NCI-H2107 (cell line): ENCODE results near the gene EHD3.

ENCODE experiments used
- DNase-seq: peaks from one replicate; lab custom pipeline; 2025; lab: John Stamatoyannopoulos, UW

The EHD3 gene

DNA sequence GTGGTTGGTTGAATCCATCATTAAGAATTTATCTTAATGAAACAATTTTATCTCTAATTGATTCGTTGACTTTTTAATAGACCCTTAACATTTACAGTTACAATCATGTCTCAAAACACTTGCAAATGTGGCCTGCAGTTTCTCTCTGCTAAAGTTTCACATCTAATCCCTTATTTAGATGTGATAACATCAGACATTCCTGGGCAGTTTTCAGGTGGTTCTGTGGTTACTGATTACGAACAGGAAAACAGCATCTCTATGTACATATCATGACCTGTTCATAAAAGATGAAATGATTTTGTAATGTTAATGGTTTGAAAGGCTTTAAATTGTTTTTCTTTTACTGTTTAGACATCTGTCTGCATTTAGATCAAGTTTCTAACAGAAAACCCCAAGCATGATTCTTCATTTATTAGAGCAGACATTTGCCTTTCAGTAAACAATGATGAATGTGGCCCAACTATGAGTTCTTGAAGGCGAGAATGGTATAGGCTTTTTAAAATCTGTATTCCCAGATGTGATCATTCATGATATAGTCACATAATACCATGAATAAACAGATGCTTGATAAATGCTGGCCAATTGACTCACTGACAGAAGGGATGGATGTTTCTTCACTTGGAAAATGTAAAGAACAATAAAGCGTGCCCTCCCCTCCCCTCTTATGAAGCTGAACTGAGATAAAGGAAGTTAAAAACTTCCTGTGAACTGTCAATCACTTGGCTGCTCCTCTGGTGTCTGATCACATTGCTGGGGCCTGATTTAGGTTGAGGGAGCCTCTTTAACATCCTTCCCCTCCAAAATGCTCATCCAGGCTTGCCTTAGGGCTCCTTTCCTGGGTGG, 20.1 kb upstream of the EHD3 start:
- DNase-seq: no peak

- no peak for DNase-seq
Measured at GRCh38 chr2:31214444-31214915, 19.5 kb upstream of the EHD3 start.

DNA sequence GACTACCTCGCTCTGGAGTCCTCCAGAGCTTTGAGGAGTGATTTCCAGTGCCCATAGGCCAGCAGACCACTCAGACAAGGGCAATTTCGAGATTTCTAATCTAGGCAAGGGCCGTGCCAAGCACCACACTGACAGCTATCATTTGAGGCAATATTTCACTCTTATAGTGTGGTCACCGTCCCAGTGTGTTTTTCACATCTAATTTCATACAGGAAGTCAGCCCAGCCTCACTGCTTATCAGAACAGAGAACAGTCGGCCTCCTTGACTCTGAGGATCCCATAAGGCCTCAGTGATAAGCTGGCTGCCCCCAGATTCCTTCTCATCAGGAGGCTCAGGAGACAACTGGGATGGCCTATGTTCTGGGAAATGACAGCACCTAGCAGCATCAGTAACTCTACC, 17.2 kb upstream of the EHD3 start:
- no peak for DNase-seq

- no peak for DNase-seq
Measured at GRCh38 chr2:31217465-31218200, 16.3 kb upstream of the EHD3 start, which contains the start of gene CAPN14. CAPN14 (minus strand) TSS chr2:31217515; CDS start chr2:31205447, 12,068 bp downstream.

GRCh38 chr2:31219131-31219969, 14.6 kb upstream of the EHD3 start:
- no peak for DNase-seq

DNA sequence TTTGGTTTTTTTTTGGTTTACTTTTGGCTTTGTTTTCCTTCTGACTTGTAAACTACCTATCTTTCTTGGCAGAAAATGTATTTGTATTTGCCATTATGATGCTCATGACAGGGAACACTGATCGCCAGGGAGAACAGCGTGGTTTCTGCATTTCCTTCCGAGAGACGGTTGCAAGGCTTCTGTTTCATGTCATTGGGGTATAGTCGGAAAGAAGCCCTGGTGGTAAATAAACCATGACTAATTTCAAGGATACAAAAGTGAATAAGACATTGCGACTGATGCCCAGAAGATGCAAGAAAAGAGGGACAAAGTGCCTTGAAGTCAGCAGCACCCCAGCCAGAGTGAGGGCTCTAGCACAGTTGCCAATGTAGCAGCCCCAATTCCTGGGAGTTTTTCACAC, 12.4 kb upstream of the EHD3 start:
- DNase-seq: no peak

GRCh38 chr2:31222071-31222470, 11.9 kb upstream of the EHD3 start:
- no peak for DNase-seq

DNA sequence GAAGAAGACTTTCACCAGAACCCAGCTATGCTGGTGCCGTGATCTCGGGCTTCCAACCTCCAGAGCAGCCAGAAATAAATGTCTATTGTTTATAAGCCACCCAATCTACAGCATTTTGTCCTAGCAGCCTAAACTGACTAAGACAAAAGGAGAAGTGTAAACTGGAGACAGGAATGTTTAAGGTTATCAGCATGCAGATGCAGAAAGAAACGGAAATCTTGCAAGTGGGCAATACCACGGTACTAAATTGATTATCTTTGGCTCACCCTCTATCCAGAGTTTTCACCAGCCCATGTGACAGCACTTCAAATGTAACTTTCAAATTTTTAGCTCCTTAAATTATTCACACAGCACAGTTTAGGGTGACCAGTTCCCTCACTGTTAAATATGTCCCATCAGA, 10.9 kb upstream of the EHD3 start:
- DNase-seq: no peak

DNA sequence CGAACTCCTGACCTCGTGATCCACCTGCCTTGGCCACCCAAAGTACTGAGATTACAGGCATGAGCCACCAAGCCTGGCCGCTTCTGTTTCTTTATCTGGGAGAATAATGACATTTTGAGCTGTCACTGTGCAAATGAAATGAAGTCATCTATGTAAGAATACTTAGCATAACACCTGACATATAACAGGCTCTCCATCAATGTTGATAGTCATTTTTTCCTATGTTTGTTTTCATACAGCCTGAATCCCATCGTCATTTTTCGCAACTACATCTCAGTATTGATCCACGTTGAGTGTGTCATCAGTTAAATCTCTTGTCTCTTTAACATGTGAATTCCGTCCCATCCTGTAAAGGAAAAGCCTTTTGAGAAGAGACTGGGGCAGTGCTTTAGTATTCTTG, 10.2 kb upstream of the EHD3 start:
- no peak for DNase-seq

DNA sequence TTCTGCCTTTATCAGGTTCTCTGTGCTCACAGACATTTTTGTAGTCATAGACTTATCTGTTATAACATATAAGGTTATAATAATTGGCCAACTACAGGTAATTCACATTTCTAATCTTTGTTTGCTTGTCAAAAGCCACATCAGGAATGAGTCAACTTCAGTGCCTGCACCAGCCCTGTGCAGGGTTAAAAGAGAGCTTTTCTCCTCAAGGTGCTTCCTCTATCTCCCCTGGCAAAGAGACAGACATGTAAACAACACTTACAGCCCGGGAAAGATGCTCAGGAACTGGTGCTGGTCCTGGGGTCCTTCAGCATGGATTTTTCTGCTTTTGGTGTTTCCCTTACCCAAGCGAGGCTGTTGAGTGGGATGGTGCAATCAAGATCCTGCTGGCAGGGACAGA, 7.7 kb upstream of the EHD3 start:
- no peak for DNase-seq

DNA sequence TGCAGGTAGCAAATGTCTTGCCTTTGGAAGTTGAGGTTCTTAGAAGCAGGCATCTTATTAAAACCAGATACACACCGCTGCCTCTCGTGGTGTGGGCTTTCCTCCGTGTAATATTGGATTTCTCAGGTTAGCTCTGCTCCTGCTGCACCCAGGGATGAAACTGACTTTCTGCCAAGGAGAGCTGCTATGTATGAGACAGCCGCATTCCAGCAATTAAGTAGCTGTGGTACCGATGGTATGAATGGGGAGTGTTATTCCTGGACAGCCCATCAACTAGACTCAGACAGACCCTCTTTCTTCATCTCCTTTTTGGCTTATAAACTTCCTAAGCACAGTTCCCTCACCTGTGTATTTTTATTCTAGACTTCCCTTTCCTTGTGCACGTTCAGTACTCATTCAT, 6.8 kb upstream of the EHD3 start:
- DNase-seq: no peak

GRCh38 chr2:31227711-31228125, 6.2 kb upstream of the EHD3 start:
- no peak for DNase-seq

- no peak for DNase-seq
Measured at GRCh38 chr2:31228717-31229116, 5.2 kb upstream of the EHD3 start.

DNA sequence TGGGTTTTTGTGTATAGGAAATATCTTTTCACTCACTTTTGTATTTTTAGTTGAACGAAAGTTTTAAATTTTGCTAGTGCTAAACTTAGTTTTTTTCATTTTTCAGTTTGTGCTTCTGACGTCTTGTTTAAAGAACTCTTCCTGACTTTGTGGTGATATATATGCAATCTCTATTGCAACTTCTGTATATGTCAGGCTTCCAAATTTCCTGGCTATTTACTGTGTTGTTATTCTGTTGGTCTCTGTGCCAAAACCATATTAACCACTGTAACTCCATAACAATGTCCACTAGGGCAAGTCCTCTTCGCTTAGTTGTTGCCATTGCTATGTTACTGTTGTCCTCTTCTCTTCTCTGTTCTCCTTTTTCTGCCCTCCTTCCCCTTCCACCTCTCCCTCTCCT, 3.2 kb upstream of the EHD3 start:
- no peak for DNase-seq

DNA sequence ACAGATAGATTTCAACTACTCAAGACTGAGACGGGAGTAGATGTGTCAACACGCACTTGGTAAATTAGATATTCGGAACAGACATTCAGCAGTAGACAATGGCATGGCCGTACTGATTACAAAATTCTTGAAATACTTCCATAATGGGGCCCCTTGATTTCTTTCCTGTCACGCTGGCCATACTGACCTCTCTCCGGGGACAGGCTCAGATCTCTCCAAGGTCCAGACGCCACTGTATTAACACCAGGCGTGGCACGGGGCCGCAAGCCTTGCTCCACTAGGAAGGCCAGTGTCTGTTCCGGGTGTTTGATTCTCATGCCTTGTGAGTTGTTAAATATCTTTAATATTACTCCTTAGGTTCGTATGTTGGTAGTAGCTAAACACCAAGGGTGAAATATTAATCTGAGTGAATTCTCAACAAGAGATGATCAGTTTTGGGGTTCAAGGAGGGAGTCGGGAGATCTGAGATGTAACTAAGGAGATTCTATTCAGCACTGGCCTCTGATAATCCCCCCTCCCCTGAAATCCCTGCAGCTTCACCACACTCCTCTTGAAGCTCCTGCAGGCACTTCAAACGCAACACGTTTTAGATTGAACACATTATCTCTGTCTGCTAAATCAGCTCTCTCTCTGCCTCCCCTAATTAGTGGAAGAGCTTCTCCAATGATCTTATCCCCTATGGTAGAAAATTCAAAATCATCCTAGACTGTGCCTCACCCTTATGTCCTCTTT, 2.2 kb upstream of the EHD3 start:
- DNase-seq: no peak

- no peak for DNase-seq
Measured at GRCh38 chr2:31232586-31232985, 1.4 kb upstream of the EHD3 start.

DNA sequence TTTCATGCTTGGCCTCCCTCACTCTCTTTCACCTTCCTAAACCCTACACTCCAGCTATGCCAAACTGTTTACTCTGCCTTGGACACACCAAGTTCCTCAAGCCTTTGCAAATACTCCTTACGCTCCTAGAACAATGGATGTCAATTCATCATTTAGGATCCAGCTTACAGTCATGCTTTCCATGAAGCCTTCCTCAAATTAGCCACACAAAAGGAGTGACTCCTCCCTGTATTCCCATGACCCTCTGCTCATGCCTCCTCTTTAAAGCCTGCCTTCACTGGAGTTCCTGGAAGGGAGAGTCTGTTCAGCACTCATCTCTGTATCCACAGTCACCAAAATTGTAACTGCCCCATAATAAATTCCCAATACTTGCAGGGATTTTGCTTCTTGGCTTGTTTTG, 721 bp upstream of the EHD3 start:
- DNase-seq: no peak

DNA sequence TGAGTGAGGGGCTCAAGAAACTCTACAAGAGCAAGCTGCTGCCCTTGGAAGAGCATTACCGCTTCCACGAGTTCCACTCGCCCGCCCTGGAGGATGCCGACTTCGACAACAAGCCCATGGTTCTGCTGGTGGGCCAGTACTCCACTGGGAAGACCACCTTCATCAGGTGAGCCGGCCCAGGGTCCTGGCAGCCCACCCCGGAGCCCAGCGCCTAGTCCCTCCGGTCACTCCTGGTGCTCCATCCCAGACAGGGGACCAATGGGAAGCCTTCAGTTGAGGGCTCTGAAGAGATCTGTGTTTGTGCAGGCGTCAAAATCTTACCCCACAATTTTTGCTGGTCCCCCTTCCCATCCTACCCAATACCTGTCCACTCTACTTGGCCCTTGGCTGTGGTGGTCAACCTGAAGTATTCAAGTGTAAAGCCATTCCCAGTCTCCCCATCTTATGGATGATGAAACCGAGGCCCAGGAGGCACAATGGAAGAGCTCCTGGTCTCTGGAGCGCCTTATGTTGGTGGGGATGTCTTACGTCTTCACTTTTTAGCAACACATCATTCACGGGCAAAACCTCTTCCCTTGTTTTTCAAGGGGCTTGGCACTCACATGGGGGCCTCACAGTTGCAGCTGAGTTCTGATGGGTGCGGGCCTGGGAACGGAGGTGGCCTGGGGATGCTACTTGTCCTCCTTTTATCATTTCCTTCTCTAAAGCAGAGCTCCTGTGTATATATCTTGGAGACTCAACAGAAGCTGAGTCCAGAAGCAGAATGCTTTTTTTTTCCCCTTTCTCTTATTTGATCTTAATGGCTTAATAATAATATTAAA, 941 bp downstream of the EHD3 start:
- no peak for DNase-seq

- DNase-seq: no peak
Measured at GRCh38 chr2:31235504-31235902, 1.6 kb downstream of the EHD3 start.

DNA sequence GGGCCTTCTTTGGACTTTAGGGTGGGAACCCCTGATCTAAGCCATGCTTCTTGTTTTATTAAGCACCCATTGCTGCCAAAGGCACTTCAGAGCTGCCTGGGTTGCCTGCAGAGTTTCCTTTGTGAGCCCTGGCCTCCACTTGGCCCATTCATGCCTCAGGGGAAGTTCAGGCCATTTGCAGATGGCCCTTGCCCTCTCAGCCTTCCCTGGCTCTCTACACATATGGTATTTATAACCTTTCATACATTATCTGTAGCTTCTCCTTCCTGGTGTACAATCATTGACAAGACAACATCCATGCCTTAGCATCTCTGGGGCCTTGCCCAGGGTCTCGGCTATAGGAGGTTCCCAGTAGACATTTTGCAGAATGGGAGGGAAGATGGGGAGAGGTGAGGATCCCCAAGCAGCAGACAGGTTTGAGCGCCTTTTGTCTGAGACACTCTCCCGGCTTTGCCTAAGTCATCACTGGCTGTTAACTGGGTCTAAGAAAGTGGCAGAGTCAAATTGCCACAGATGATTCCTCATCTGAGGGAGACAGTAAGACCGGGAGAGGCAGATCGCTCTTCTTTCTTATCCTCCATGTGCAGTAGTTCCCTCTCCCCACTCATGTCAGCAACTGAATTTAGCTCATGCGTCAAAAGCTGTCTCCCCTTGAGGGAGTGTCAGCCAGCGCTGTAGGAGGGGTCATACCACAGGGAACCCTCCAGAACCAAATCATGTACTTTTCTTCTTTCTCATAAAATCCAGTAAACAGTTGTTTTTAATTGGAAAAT, 2.7 kb downstream of the EHD3 start:
- DNase-seq: no peak
